ENCODE measurements around the gene TGM1. TPM values are rescaled to one million over a fixed set of nuclear protein-coding genes. Genes with fewer than 3 reads are reported as not detected.
A peak's percentile ranks its signal among the peaks of the same experiment; 100 is the strongest.

TGM1 gene
- total and polyA plus RNA-seq, 2 experiments from 2014 or later = 0.33 to 1.5 TPM

DNA sequence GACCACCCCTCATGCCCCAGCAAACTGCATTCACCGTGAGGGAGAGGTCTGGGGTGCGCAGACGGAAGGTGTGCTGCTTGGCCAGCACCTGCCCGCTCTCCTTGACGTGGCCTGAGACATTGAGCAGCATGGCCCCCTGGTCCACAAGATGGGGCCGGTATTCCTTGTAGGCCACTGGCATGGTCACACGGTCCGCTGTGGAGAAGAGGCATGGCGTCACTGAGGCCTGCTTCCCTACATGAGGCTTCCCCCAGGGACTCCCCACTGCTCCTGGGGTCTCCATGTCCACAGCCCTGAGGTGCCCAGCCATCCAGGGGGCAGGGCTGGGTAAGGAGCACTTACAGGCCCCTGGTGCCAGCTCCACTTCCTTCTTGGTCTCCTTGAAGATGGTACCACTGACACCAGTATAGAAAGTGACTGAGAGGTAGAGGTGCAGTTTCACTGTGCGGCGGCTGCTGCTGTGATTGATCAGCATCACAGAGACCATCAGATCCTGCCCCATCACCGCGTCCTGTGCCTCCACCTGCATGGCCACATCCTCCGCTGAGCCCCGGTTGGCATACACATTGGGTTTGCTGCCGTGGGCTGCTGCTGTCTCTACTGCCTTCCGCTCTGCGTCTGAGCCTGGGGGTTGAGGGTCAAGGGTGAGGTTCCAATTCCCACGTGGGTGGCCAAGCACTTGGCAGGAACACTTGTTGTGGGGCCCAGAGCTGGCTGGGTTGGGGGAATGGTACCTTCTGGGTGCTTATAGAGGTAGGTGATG, 8.2 kb downstream of the TGM1 start:
- Histone ChIP-seq H3K36me3 (replicated peaks; ENCODE audit: insufficient read depth, low read depth) (no peaks in the 10 kb centered on the region), H3K9me2 (replicated peaks; ENCODE audit: insufficient read depth) (no peaks in the 10 kb centered on the region), H3K27me3 (no peaks in the 10 kb centered on the region), H3K79me2 (no peaks in the 10 kb centered on the region), H3K27ac (no peak overlapping the region), H2AFZ (no peak overlapping the region), H3K4me2 (no peak overlapping the region), H3K9me3 (ENCODE audit: low read depth) (no peaks in the 10 kb centered on the region), H3K4me1 (ENCODE audit: insufficient read depth) (peaks cover 8% of the 10 kb centered on the region), H4K20me1 (ENCODE audit: insufficient read depth, poor library complexity, severe bottlenecking) (no peaks in the 10 kb centered on the region), H3K4me3 (no peak overlapping the region)
- 96% methylated on average over 19 of the region's 19 CpGs for WGBS (ENCODE audit: low lambda C conversion rate, missing lambda C conversion rate)
- TF ChIP-seq EZH2phosphoT487 (IDR thresholded peaks at IDR 0.05; ENCODE audit: low read depth, severe bottlenecking, unreplicated experiment) (no peak), EZH2 (IDR thresholded peaks at IDR 0.05; ENCODE audit: borderline replicate concordance) (no peak)
- TF ChIP-seq, protein P1, sequence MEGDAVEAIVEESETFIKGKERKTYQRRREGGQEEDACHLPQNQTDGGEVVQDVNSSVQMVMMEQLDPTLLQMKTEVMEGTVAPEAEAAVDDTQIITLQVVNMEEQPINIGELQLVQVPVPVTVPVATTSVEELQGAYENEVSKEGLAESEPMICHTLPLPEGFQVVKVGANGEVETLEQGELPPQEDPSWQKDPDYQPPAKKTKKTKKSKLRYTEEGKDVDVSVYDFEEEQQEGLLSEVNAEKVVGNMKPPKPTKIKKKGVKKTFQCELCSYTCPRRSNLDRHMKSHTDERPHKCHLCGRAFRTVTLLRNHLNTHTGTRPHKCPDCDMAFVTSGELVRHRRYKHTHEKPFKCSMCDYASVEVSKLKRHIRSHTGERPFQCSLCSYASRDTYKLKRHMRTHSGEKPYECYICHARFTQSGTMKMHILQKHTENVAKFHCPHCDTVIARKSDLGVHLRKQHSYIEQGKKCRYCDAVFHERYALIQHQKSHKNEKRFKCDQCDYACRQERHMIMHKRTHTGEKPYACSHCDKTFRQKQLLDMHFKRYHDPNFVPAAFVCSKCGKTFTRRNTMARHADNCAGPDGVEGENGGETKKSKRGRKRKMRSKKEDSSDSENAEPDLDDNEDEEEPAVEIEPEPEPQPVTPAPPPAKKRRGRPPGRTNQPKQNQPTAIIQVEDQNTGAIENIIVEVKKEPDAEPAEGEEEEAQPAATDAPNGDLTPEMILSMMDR (IDR thresholded peaks at IDR 0.05; ENCODE audit: poor library complexity) = no peak
- no peak for DNase-seq (ENCODE audit: low spot score)

DNA sequence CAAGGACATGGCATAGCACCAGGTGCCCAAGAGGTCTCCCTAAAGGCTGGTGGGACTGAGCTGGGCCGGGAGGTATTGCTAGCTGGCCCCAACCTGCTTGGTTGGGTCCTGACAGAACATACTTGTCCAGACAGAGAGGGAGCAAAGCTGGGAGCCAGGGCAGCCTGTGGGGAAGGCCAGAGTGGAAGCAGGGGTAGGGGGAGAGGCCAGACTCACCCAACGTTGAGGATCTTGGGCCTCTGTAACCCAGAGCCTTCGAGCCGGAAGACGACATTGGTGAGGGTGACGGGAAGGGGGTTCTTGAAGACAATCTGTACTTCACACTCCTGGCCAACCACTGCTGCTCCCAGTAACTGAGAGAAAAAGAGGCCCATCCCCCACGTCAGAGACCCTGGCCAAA, 9.0 kb downstream of the TGM1 start:
- Histone ChIP-seq H2AFZ (no peak overlapping the region), H3K9me2 (replicated peaks; ENCODE audit: insufficient read depth) (no peaks in the 10 kb centered on the region), H3K36me3 (replicated peaks; ENCODE audit: insufficient read depth, low read depth) (no peaks in the 10 kb centered on the region), H3K4me3 (no peak overlapping the region), H4K20me1 (ENCODE audit: insufficient read depth, poor library complexity, severe bottlenecking) (no peaks in the 10 kb centered on the region), H3K4me2 (no peak overlapping the region), H3K27ac (no peak overlapping the region), H3K9me3 (ENCODE audit: low read depth) (no peaks in the 10 kb centered on the region), H3K79me2 (no peaks in the 10 kb centered on the region), H3K4me1 (ENCODE audit: insufficient read depth) (peaks cover 8% of the 10 kb centered on the region), H3K27me3 (no peaks in the 10 kb centered on the region)
- TF ChIP-seq, protein P1 (IDR thresholded peaks at IDR 0.05; ENCODE audit: poor library complexity) = no peak
- TF ChIP-seq EZH2phosphoT487 (IDR thresholded peaks at IDR 0.05; ENCODE audit: low read depth, severe bottlenecking, unreplicated experiment) (no peak), EZH2 (IDR thresholded peaks at IDR 0.05; ENCODE audit: borderline replicate concordance) (no peak)
- DNase-seq (ENCODE audit: low spot score) = no peak
- WGBS (ENCODE audit: low lambda C conversion rate, missing lambda C conversion rate) = 92% methylated on average over 7 of the region's 7 CpGs

DNA sequence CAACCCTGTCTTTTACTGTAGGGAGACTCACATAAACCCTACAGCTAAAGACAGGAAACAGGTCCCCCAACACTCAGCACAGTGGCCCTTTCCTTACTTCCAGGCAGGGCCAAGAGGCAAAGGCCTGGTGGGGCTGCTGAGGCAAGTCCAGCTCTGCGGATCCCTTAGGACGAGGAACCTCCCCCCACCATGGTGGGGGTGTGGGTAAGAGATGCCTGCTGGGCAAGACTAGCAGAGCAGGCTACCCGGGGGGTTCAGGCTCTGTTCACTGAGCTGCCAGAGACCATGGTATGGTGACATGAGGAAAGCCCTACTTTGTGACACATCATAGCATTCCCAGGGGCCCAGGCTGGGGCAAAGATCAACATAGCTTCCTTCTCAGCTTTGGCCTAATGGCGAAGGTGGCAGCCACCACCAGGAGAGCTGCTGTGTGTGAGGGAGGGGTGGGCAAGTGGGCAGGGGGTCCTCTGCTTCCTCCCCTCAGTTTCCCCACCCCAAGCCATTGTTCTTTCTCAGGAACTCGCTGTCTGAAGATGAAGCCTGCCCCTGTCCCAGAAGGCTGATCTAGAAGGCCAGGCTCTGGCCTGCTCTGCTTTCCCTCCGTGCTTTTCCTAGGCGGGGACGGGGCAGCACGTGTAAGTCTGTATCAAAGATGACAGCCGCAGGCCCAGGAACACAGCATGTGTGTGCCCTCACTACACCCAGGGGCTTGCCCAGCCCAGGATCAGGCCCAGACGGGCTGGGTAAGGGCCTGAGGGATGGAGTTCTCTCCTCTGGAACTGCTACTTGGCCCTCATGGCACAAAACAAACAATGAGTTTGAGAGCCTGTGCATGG, 10.5 kb downstream of the TGM1 start:
- no peaks in the 10 kb centered on the region for H3K36me3 ChIP-seq (replicated peaks; ENCODE audit: insufficient read depth, low read depth)
- H3K4me2 ChIP-seq = no peak overlapping the region
- H3K4me1 ChIP-seq (ENCODE audit: insufficient read depth) = peaks cover 8% of the 10 kb centered on the region
- H2AFZ ChIP-seq = no peak overlapping the region
- TF ChIP-seq EZH2 (IDR thresholded peaks at IDR 0.05; ENCODE audit: borderline replicate concordance) (no peak), EZH2phosphoT487 (IDR thresholded peaks at IDR 0.05; ENCODE audit: low read depth, severe bottlenecking, unreplicated experiment) (no peak)
- TF ChIP-seq, protein P1 (IDR thresholded peaks at IDR 0.05; ENCODE audit: poor library complexity) = no peak
- H4K20me1 ChIP-seq (ENCODE audit: insufficient read depth, poor library complexity, severe bottlenecking) = no peaks in the 10 kb centered on the region
- no peak for DNase-seq (ENCODE audit: low spot score)
- no peaks in the 10 kb centered on the region for H3K9me2 ChIP-seq (replicated peaks; ENCODE audit: insufficient read depth)
- no peaks in the 10 kb centered on the region for H3K79me2 ChIP-seq
- no peak overlapping the region for H3K4me3 ChIP-seq
- peak overlapping the region; percentile 15 for H3K27ac ChIP-seq
- H3K27me3 ChIP-seq = no peaks in the 10 kb centered on the region
- WGBS (ENCODE audit: low lambda C conversion rate, missing lambda C conversion rate) = 88% methylated on average over 11 of the region's 11 CpGs
- no peaks in the 10 kb centered on the region for H3K9me3 ChIP-seq (ENCODE audit: low read depth)

Measured in hepatocyte (in vitro differentiated cells).